H1 (cell line): Measurements from ENCODE around the gene LIN37. TPM values are rescaled to one million over a fixed set of nuclear protein-coding genes. Genes with fewer than 3 reads are reported as not detected.

Source experiments
- BACH1 ChIP-seq: IDR thresholded peaks from 2 replicates; pipeline ENCODE4 v1.6.1; 2012; ENCODE audit warnings: low read length, improper control_type of control experiment
- CEBPB ChIP-seq: IDR thresholded peaks from 2 replicates; pipeline ENCODE4 v1.6.1; 2012; ENCODE audit warnings: low read depth, low read length
- GABPA ChIP-seq: IDR thresholded peaks from 2 replicates; pipeline ENCODE4 v1.6.1; 2011; ENCODE audit warnings: mild to moderate bottlenecking, low read length, moderate library complexity, borderline replicate concordance; ENCODE audit not compliant: insufficient read depth
- NRF1 ChIP-seq: IDR thresholded peaks from 2 replicates; pipeline ENCODE4 v1.6.1; 2011; ENCODE audit warnings: mild to moderate bottlenecking, low read depth, low read length, improper control_type of control experiment
- PHF8 ChIP-seq: fragments of 200-600 bp; sonication (generic); conservative IDR thresholded peaks from 2 replicates; pipeline ENCODE4 v1.7.1; 2012; ENCODE audit warnings: low read depth, mild to moderate bottlenecking, inconsistent platforms, low read length, moderate library complexity
- POLR2AphosphoS5 ChIP-seq: IDR thresholded peaks from 2 replicates; pipeline ENCODE4 v1.6.1; 2011; ENCODE audit warnings: low read depth, low read length
- RFX5 ChIP-seq: IDR thresholded peaks from 2 replicates; pipeline ENCODE4 v1.6.1; 2011; ENCODE audit warnings: low read depth, low read length, improper control_type of control experiment, borderline replicate concordance
- RXRA ChIP-seq: IDR thresholded peaks from 2 replicates; pipeline ENCODE4 v1.6.1; 2011; ENCODE audit warnings: low read depth, mild to moderate bottlenecking, low read length, moderate library complexity; ENCODE audit not compliant: insufficient read depth
- SAP30 ChIP-seq: fragments of 300-600 bp; sonication (generic); IDR thresholded peaks from 2 replicates; pipeline ENCODE4 v1.7.1; 2012; ENCODE audit warnings: low read length, moderate library complexity, mild to moderate bottlenecking, inconsistent platforms; ENCODE audit not compliant: insufficient read depth, insufficient replicate concordance
- SIX5 ChIP-seq: IDR thresholded peaks from 2 replicates; pipeline ENCODE4 v1.6.1; 2011; ENCODE audit warnings: mild to moderate bottlenecking, low read depth, low read length
- YY1 ChIP-seq: IDR thresholded peaks from 2 replicates; pipeline ENCODE4 v1.6.1; 2011; ENCODE audit warnings: low read depth, mild to moderate bottlenecking, low read length
- polyA plus RNA-seq, 7 experiments: library from polyadenylated mRNA; depleted of rRNA in 3 of 7; stranded (reverse) in 5 of 7; unstranded in 2 of 7; fragments of >200 nt in 5 of 7; fragments of 200-250 nt in 2 of 7; gene quantifications; 1 replicate in 5 of 7; 2 replicates in 1 of 7; 4 replicates in 1 of 7; pipeline versions ENCODE4 v1.2.1 to v1.2.3, GENCODE V29; 2011 to 2013; ENCODE audit warnings: missing spikeins in 2 of 7, mixed read lengths in 2 of 7
- total RNA-seq: library from RNA; stranded (reverse); fragmentation: NEBNext Ultra II Directional; extraction: Animal tissue kit (Norgen Biotek cat#: 25700); gene quantifications from 2 replicates; pipeline ENCODE4 v1.2.1, GENCODE V29; 2021

Gene LIN37
- total and polyA plus RNA-seq, 2 of the 8 experiments (the other 6 are each of a cell fraction or from before 2014, with no cell fraction given): 3.8 to 9.8 TPM

DNA sequence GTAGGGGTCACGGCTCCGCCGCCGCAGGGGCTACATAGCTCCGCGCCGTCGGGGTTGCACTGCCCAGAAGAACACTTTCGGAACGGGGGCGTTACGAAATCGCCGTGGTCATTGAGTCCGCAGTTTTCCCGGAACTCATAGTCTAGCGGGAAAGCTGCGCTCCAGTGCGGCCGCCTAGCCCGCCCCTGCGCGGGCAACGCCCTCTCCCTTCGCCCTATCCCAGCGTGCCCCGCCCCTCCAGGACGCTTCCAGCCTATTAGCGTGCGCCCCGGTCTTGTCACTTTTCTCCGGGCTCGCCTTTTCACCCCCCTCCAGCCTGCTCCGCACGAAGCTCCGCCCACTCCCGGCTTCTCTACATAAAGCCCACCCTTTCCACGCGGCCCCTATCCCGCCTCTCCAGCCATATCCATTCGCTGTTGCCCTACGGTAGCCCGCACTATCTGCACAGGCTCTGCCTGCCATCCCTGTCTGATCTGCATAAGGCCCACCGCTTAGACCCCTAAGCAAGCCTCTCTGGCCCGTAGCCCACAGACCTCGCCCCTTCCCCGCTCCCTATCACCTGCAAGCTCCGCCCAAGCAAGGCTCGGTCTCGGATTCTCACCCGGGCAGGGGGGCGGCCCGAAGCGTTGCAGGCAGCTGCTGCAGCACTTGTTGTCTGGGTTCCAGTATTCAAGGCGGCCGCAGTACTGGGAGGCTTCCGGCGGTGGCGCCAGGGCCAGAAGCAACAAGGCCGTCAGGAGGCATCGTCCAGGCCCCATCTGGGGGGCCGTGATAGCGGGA, 7.8 kb upstream of the LIN37 start (continued):
- TF ChIP-seq NRF1 (peak; percentile 39; the same call in 1 of the 2 replicates), BACH1 (no peak), RFX5 (peak; percentile 9; the same call in 1 of the 2 replicates), SAP30 (peak; percentile 49), YY1 (0 out of 2 replicates have a peak, but pooled peaks have one; percentile 13), SIX5 (no peak), PHF8 (peak; percentile 55; the same call in 1 of the 2 replicates), GABPA (peak; percentile 70; the same call in 1 of the 2 replicates), RXRA (no peak), CEBPB (peak; percentile 90), POLR2AphosphoS5 (peak; percentile 73; the same call in 1 of the 2 replicates)
